Lung (tissue), 12 donors: Measurements from ENCODE around the gene FCN1. TPM values are rescaled to one million over a fixed set of nuclear protein-coding genes. Genes with fewer than 3 reads are reported as not detected.

Experiments
- ATAC-seq: fragments of 200-7000 bp; cut with Tn5 transposase; one replicate; pipeline ENCODE4 v1.9.1; 2020; ENCODE audit warnings: moderate number of reproducible peaks; ENCODE audit not compliant: insufficient read depth, low FRiP score
- DNase-seq, 3 donors: peaks; one replicate each; pipeline ENCODE4 v3.0.0-alpha.2; 2013 to 2017
- H3K27ac ChIP-seq, 2 donors: one replicate each; pipeline ENCODE4 v1.5.1; 2013; ENCODE audit warnings: mild to moderate bottlenecking in 2 of 2, moderate library complexity in 2 of 2, control low read depth in 1 of 2, inconsistent platforms in 1 of 2, low read depth in 1 of 2, low read length in 1 of 2
- H3K27me3 ChIP-seq, 3 donors: one replicate each; pipeline ENCODE4 v1.5.1; 2013; ENCODE audit warnings: low read length in 2 of 3; ENCODE audit not compliant: control insufficient read depth in 3 of 3, insufficient read depth in 3 of 3
- H3K36me3 ChIP-seq, 4 donors: one replicate each; pipeline ENCODE4 v1.5.1; 2013; ENCODE audit warnings: low read length in 4 of 4, mild to moderate bottlenecking in 1 of 4, moderate library complexity in 1 of 4; ENCODE audit not compliant: control insufficient read depth in 4 of 4, insufficient read depth in 4 of 4
- H3K4me1 ChIP-seq, 5 donors: one replicate each; pipeline ENCODE4 v1.5.1; 2013; ENCODE audit warnings: low read length in 5 of 5, mild to moderate bottlenecking in 2 of 5, moderate library complexity in 1 of 5; ENCODE audit not compliant: control insufficient read depth in 5 of 5, insufficient read depth in 5 of 5
- H3K4me3 ChIP-seq: one replicate; pipeline ENCODE4 v1.5.1; 2013; ENCODE audit warnings: mild to moderate bottlenecking, control low read depth, moderate library complexity
- H3K9ac ChIP-seq, 2 donors: one replicate each; pipeline ENCODE4 v1.5.1; 2013; ENCODE audit warnings: low read length in 2 of 2, control low read depth in 1 of 2; ENCODE audit not compliant: insufficient read depth in 1 of 2
- H3K9me3 ChIP-seq, 4 donors: one replicate each; pipeline ENCODE4 v1.5.1; 2013; ENCODE audit warnings: low read length in 3 of 4, mild to moderate bottlenecking in 1 of 4, moderate library complexity in 1 of 4; ENCODE audit not compliant: control insufficient read depth in 4 of 4, insufficient read depth in 3 of 4
- CTCF ChIP-seq: IDR thresholded peaks from 2 replicates; pipeline ENCODE4 v1.5.1; 2012; ENCODE audit warnings: mild to moderate bottlenecking; ENCODE audit errors: control extremely low read depth, extremely low read depth
- WGBS, 2 donors: extraction: QIAGEN DNeasy Blood & Tissue Kit; methylation state at CpG; one replicate each; pipeline ENCODE4 v1.1.7; 2013; 5-methylcytosine and 5-hydroxymethylcytosine counted together
- polyA plus RNA-seq, 2 donors: library from polyadenylated mRNA; stranded (reverse); fragments of 200-250 nt; gene quantifications; one replicate each; pipeline ENCODE4 v1.2.1, GENCODE V29; 2013
- total RNA-seq, 2 donors: library from RNA; depleted of rRNA in 1 of 2; stranded (reverse); fragments of >200 nt in 1 of 2; gene quantifications; one replicate each; pipeline ENCODE4 v1.2.1, GENCODE V29; 2014 to 2021
- donor health status: control.
- donor health status: control.
- donor health status: Bipolar disorder and iron deficiency.
- donor health status: healthy.
- donor health status: DM: yes; HTN: yes; CAD: no.

FCN1 gene
- total and polyA plus RNA-seq, 4 donors: 18.7 to 149 (median 48.2) TPM

GRCh38 chr9:134908524-134909309 is 9.0 kb downstream of the FCN1 start:
- Histone ChIP-seq H3K4me1 (no peaks in the 10 kb centered on the region), H3K27ac (no peak overlapping the region), H3K36me3 (no peaks in the 10 kb centered on the region), H3K9ac (no peak overlapping the region), H3K4me3 (peak overlapping the region; percentile 10), H3K27me3 (peaks cover 0 to 5% (median 0%) of the 10 kb centered on the region in 3 donors), H3K9me3 (no peaks in the 10 kb centered on the region)
- ATAC-seq: no peak
- DNase-seq: no peak
- no peak for TF ChIP-seq CTCF
- WGBS, 2 donors: 85 to 87% methylated on average over 13 of the region's 13 CpGs

DNA sequence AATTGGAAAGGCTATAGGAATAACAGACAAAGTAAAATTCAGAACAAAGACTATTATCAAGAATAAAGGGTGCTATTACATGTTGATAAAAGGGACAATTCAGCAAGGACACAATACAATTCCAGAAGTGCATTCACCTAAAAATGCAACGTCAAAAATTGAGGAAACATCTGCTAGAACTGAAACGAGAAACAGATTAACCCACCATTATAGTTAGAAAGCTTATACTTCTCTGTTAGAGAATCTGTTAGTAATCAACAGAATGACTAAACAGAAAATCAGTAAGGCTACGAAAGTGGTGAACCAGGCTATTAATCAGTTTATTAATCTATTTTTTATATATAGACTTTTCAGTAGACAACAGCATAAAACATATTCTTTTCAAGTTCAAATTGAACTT is 14.8 kb downstream of the FCN1 start:
- WGBS, 2 donors: 18 to 38% methylated on average over 3 of the region's 3 CpGs
- H3K9ac ChIP-seq: no peak overlapping the region
- no peak overlapping the region for H3K27ac ChIP-seq
- H3K9me3 ChIP-seq: peaks cover 0 to 3% (median 2%) of the 10 kb centered on the region in 4 donors
- peaks cover 0 to 5% (median 0%) of the 10 kb centered on the region in 5 donors for H3K4me1 ChIP-seq
- no peak overlapping the region for H3K4me3 ChIP-seq
- H3K27me3 ChIP-seq: peaks cover 0 to 2% (median 0%) of the 10 kb centered on the region in 3 donors
- H3K36me3 ChIP-seq: no peaks in the 10 kb centered on the region
- ATAC-seq: no peak
- DNase-seq: peak in 1 of 3 donors; percentile 13
- TF ChIP-seq CTCF: no peak

DNA sequence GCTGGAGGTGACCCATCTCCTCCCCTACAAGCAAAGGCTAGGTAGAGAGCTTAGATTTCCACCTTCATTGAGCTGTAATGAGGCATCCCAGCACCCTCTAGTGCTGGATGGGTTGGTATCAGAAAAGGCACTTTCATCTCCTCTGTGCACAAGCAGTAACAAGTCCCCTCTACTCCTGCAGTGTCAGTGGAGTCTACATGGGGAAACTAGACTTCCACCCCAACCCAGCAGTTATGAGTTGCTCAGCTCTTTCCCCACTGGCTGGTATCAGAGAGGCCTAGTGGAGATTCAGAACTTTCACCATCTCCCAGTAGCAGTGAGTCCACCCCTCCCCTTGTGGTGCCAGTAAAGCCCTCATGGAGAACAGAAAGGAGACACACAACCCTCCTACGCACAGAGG is 17.9 kb downstream of the FCN1 start:
- ATAC-seq: no peak
- Histone ChIP-seq H3K4me1 (peaks cover 0 to 23% (median 9%) of the 10 kb centered on the region in 5 donors), H3K9ac (no peak overlapping the region), H3K4me3 (no peak overlapping the region), H3K36me3 (no peaks in the 10 kb centered on the region), H3K27me3 (no peaks in the 10 kb centered on the region), H3K27ac (no peak overlapping the region), H3K9me3 (peaks cover 0 to 7% (median 2%) of the 10 kb centered on the region in 4 donors)
- 98 to 100% methylated on average over 1 of the region's 1 CpG for WGBS, 2 donors
- TF ChIP-seq CTCF: no peak
- DNase-seq: no peak

- H3K4me1 ChIP-seq: peaks cover 0 to 23% (median 9%) of the 10 kb centered on the region in 5 donors
- no peak for TF ChIP-seq CTCF
- DNase-seq: no peak
- H3K27ac ChIP-seq: no peak overlapping the region
- no peak overlapping the region for H3K4me3 ChIP-seq
- no peaks in the 10 kb centered on the region for H3K27me3 ChIP-seq
- peaks cover 0 to 8% (median 2%) of the 10 kb centered on the region in 4 donors for H3K9me3 ChIP-seq
- no peak for ATAC-seq
- H3K9ac ChIP-seq: no peak overlapping the region
- no peaks in the 10 kb centered on the region for H3K36me3 ChIP-seq
- WGBS, 2 donors: 82 to 95% methylated on average over 3 of the region's 3 CpGs
These were observed 18.5 kb downstream of the FCN1 start for GRCh38 chr9:134899168-134899567.
